ENCODE measurements around the gene CCK.

Gene CCK

DNA sequence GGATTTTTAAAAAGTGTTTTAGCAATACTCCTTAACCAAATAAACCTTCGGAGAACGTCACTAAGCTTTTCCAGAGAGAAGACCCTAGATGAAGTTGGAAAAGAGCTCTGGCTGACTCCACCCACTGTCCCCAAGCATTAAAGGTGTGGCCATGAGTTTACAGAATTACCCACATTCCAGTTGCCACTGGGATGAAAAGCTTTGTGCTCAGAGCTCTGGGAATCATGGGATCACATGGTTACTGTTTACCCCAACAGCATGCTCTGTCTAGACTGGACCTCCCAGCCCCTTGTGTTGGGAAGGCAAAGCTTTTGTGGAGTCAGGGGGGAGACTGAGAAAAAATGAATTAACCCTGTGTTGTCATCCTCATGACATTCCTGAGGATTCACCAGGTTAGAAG, 55.3 kb downstream of the CCK start:
- TF ChIP-seq, protein P1, sequence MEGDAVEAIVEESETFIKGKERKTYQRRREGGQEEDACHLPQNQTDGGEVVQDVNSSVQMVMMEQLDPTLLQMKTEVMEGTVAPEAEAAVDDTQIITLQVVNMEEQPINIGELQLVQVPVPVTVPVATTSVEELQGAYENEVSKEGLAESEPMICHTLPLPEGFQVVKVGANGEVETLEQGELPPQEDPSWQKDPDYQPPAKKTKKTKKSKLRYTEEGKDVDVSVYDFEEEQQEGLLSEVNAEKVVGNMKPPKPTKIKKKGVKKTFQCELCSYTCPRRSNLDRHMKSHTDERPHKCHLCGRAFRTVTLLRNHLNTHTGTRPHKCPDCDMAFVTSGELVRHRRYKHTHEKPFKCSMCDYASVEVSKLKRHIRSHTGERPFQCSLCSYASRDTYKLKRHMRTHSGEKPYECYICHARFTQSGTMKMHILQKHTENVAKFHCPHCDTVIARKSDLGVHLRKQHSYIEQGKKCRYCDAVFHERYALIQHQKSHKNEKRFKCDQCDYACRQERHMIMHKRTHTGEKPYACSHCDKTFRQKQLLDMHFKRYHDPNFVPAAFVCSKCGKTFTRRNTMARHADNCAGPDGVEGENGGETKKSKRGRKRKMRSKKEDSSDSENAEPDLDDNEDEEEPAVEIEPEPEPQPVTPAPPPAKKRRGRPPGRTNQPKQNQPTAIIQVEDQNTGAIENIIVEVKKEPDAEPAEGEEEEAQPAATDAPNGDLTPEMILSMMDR (IDR thresholded peaks at IDR 0.05; ENCODE audit: control insufficient read depth, extremely low read depth, insufficient read depth) = no peak
- no peak overlapping the region for H3K4me3 ChIP-seq (ENCODE audit: low read depth, low read length)
- DNase-seq (ENCODE audit: low read depth) = no peak

DNA sequence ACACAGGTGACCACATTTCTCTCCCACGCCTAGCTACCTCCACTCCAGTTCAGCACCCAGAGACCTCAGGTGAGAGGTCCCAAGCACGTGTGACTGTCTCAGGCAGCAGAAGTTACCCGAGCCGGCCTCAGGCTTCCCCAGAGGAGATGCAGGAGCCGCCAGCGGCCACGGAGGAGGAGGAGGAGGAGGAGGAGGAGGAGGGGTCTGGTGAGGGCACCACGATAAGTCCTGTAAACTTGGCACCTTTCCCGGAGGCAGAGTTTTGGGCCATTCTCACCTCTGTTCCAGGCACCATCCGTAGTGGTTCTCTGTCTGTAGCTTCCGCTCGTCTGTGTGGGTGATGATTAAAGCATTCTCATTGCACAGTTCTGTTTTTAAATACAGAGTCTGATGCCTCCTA, 56.1 kb downstream of the CCK start:
- no peak for DNase-seq (ENCODE audit: low read depth)
- no peak overlapping the region for H3K4me3 ChIP-seq (ENCODE audit: low read depth, low read length)
- TF ChIP-seq, protein P1 (IDR thresholded peaks at IDR 0.05; ENCODE audit: control insufficient read depth, extremely low read depth, insufficient read depth) = no peak
